GM18498 (cell line): ENCODE data around the gene TMEM200B.
"Not testable (repeated sequence)": the region's sequence is repeated elsewhere in the genome, so short reads cannot be mapped to it uniquely, and the experiment has no call there.

Experiments
- ATAC-seq: cut with Tn5 transposase; IDR thresholded peaks from one replicate; pipeline ENCODE4 v1.9.1; 2021; ENCODE audit warnings: mild to moderate bottlenecking, moderate library complexity; ENCODE audit not compliant: unreplicated experiment

TMEM200B gene

GRCh38 chr1:29123887-29124365, at the start of gene TMEM200B:
Gene TMEM200B, minus strand, starts transcription at chr1:29123903. Its CDS starts 2,075 bp downstream, at chr1:29121828.
- no peak for ATAC-seq

DNA sequence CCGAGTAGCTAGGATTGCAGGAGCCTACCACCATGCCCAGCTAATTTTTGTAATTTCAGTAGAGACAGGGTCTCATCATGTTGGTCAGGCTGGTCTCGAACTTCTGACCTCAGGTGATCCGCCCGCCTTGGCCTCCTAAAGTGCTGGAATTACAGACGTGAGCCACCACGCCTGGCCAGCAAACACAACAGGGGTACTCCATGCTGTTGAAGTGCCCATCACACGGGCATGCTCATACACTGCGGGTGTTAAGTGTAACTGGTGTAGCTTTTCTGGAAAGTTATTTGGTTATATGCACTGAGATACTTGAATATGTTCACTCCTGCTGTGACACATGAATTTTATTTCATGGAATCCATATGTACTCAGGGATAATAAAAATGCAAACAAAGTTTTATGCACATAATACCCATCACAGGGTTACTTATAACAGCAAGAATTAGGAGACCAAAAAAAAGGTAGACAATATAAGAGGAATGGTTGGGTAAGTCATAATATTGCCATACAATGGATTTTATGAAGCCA, 48.8 kb upstream of the TMEM200B start:
- no peak for ATAC-seq

DNA sequence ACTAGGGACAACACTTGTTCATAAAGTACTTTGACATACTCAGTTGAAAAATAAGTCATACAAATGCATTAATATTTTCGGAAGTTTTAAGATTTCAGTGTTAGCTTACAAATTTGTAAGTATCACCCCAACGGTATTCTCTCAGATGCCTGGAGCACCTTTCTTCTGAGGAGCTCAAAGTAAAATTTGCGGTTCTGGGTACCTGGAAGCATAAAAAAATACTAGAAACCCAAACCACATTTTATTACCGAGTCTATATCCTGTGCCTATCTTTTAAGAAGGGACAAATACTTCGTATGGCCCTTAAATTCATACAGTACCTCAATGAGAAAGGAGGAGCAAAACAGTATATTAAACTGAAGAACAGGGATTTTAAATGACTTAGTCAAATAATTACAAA, 47.8 kb upstream of the TMEM200B start:
- no peak for ATAC-seq

DNA sequence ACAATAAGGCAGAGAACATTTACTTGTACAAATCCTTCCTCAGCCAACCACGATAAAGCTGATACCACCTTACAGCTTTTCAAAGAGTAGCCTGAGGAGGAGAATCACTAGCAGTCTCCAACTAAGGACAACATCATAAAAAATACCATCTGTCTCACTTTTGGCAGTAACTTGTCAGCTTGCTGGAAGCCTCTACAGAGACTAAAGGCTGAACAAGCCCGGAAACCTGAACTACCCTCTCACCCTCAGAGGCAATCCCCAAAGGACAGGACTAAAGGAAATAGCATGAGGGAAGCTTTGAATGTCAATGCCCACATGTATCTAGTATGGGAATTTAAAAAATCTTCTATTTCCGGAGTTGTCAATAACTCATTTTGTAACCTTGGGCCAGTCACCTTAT, 47.4 kb upstream of the TMEM200B start:
- no peak for ATAC-seq

DNA sequence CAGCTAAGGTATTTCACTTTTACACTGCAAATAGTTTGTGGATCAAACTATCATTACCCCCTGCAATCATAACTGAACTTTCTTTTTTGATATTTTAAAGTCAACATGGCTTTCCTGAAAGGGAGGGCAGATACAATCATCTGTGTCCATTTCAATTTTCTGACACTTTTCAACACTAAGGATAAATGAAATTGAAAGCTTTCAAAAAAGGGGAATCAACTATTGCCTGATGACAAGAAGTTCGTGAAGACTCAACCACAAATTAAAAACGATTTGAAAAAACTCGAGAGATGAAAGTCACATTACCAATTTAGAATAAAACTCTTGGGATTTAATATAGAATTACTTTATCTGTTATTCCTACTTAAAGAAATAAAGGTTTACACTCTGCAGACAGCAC, 46.3 kb upstream of the TMEM200B start:
- ATAC-seq = no peak

DNA sequence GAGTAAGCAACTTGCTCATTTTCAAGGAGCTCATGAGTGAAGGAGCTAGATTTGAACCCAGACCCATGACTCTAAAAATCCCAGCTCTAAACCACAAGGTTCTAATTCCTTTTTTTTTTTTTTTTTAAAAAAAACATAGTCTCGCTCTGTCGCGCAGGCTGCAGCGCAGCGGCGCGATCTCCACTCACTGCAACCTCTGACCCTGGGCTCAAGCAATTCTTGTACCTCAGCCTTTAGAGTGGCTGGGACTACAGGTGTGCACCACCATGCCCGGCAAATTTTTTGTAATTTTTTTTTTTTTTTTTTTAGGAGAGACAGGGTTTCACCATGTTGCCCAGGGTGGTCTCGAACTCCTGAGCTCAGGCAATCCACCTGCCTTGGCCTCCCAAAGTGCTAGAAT, 44.2 kb upstream of the TMEM200B start:
- no peak for ATAC-seq

DNA sequence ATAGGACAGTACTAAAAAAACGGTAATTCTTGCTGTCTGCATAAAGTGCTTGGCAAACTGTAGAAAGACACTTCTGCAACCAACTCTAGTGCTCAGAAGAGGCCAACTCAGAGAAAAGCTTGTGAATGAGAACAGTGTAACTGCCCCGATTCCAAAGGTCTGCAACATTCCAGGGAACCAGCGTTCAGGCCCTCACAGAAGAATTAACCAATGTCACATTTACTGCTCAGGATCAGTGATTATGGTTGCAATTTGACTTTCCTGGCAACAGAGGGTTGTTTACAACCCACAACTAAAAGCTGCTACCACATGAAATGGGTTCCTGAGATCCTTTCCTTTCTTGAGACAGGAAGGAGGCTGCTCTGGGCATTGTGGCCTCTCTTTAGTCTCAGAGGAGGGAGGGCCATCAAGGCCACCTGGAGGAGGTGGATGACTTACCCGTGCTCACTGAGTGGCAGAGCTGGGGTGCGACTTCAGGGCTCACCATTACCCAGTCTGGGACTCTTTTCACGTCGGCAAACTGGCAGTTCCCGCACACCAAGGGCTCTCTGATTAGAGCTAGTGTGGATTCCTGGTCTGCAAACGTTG, 42.7 kb upstream of the TMEM200B start:
- no peak for ATAC-seq

DNA sequence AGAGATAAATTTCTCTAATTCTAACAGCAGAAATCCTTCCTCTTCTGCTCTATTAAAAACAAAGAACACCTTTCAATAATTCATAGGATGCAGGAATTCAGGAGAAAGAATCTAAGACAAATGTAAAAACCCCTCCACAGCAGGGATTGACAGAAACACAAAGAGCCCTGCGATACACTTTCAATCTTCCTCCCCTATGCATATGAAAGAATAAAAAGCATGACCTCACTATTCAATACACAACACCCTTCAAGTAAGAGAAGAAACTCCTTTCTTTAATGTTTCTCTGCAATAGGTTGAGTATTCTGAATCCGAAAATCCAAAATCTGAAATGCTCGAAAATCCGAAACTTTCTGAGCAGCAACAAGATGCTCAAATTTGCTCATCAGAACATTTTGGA, 40.9 kb upstream of the TMEM200B start:
- ATAC-seq = no peak

- no peak for ATAC-seq
Measured at GRCh38 chr1:29162476-29163138, 38.9 kb upstream of the TMEM200B start.

DNA sequence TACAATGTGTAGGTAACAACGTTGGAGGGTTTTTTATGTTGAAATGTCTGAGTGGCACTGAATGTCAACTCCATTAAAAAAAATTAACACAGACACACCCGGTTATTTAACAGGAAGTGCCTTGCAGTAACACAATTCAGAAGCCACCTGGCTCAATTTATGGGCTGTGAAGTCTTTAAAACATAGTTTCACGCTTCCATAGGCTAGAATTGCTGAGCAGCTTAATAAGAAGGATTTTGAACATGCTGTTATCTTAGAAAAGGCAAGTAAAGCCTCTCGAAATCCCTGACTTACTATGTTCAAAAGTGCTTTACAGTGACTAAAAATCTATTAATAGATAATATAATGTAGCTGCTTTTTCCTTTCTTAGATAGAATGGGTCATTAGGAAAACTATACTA, 38.3 kb upstream of the TMEM200B start:
- no peak for ATAC-seq

DNA sequence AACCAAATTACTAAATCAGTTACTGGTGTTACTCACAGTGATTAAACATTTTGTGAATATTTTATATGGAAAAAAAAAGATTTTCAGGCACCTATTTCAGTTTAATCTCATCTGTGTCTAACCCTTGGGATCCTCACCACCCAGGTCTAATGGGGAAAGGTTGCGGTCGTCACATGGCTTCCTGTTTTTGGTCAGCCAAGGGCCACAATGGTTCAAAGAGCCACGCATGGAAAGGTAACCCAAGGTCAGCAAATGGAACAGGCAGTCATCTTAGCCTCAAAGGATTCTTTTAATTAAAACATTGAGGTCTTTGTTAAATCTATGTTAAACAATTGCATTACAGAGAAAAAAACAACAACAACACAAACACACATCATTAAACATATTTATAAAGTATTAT, 36.1 kb upstream of the TMEM200B start:
- ATAC-seq = no peak

GRCh38 chr1:29157269-29157601, 33.5 kb upstream of the TMEM200B start:
- no peak for ATAC-seq

DNA sequence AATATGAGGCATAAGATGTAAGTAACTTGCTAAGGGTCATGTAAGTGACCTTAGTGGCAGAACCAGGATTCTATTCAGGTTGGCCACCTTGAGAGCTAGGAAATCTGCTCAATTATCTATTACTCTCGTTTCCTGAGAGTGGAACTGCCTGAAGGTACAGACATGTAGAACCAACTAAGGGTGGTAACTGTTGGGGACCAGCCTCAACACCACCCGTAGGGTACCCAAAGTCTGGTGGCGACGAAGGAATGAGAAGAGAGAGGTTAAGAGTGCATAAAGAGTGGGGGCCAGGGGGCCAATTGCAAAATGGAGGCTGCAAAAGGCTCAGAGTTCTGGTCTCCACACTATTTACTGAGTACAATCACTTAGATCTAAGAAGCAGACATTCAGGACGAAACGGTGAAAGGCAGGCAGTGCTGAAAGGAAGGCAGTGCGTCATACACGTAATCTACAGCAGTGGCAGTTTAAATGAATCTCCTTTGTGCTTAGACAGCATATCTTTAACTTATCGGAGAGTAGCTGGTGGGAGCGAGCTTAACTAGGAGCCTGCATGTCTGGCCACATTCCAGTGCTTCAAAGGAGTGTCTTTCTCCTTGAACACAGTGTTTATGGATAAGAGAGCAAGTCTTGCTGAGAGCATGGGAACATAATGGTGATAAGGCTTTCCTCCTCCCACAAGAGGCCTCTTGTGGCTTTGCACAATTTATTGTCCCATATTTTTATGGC, 33.0 kb upstream of the TMEM200B start:
- no peak for ATAC-seq

- no peak for ATAC-seq
Measured at GRCh38 chr1:29152046-29152805, 28.5 kb upstream of the TMEM200B start.

- ATAC-seq = not testable (repeated sequence)
Measured at GRCh38 chr1:29150346-29150745, 26.6 kb upstream of the TMEM200B start.

- ATAC-seq = no peak
Measured at GRCh38 chr1:29148656-29149491, 25.2 kb upstream of the TMEM200B start.

GRCh38 chr1:29145739-29146437, 22.2 kb upstream of the TMEM200B start:
- ATAC-seq = no peak

DNA sequence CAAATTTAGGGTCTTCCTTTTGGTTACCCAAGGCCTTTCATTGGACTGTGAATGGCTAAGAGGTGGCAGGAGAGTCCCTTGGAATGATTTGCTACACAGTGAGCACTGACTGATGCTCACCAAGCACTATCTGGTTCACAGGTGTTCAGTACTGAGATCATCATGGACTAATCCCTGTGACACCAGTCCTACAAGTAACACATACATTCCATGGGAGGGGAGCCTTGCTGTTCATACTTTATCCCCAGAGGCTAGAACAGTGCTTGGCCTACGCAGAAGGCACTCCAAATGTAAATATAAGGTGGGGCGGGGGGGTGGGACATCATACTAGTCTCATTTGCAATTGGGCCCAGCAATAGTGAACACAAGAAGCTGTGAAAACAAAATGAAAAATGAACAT, 20.5 kb upstream of the TMEM200B start:
- no peak for ATAC-seq

DNA sequence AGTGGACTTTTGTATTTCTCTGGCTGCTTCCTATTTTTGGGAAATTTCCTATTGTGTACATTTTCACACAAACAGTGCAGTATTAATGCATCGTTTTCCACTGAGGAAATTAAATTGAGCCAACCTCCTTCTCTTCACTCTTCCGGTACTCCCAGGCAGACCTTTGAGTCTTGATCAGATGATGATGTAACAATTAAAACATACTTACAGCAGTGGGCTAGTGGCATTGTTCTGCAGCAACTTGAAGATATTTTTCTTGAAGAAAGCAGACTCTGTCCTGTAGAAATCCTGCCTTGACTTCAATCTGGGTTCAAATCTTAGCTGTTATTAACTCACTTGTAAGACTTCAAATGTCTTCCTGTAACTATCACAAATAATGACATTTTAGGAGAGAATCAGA, 19.0 kb upstream of the TMEM200B start:
- no peak for ATAC-seq

DNA sequence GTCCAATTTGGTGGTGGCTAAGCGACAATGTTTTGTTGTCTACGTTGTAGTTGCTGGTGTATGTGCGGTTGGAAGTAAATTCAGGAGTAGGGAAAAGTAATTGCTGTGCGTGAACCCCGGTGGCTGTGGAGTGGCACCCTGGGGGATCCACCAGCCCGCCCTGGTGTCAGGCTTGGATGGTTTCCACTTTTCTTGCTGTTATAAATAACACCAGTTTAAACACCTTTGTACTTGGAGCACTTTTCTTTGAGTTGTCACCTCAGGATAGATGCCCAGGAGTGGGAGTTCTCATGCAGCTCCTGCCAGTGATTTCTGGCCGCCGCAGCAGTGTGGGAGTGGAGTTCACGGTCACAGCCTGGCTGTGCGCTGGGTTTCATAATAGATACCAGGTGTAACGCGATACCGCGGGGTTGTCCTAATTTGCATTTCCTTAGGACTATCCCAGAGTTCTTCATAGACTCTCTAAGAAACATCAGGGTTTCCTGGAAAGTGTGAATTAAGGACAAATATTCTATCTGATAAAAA, 12.8 kb upstream of the TMEM200B start:
- no peak for ATAC-seq
